K562 (cell line): ENCODE measurements around the gene GBA2. TPM values are rescaled to one million over a fixed set of nuclear protein-coding genes. Genes with fewer than 3 reads are reported as not detected.
A peak's percentile ranks its signal among the peaks of the same experiment; 100 is the strongest.

Experiments
- CBX1 ChIP-seq: sonication (generic); IDR thresholded peaks from 2 replicates; pipeline ENCODE4 v1.6.1; 2016; ENCODE audit warnings: antibody characterized with exemption, low read depth, mild to moderate bottlenecking
- CREB1 ChIP-seq, 2 experiments: sonication (generic) in 1 of 2; formaldehyde crosslinking in 1 of 2; IDR thresholded peaks; 2 replicates each; pipeline versions ENCODE4 v1.6.1 to v1.8.0; 2012 to 2022; ENCODE audit warnings: inconsistent platforms in 1 of 2, mild to moderate bottlenecking in 1 of 2, missing genetic modification reagents in 1 of 2, moderate library complexity in 1 of 2
- CXXC5 ChIP-seq: fragments of 250-450 bp; sonication (Bioruptor Pico); IDR thresholded peaks from 2 replicates; pipeline ENCODE4 v1.8.0; 2022; ENCODE audit warnings: inconsistent platforms, mild to moderate bottlenecking, moderate library complexity
- EHMT2 ChIP-seq: fragments of 450-650 bp; IDR thresholded peaks from 2 replicates; pipeline ENCODE4 v1.6.1; 2018; ENCODE audit warnings: antibody characterized with exemption
- ETV1 ChIP-seq: fragments of 450-650 bp; conservative IDR thresholded peaks from 2 replicates; pipeline ENCODE4 v1.6.1; 2016; ENCODE audit warnings: missing genetic modification characterization, control low read depth, low read depth, missing compliant biosample characterization
- FOXK2 ChIP-seq, 2 experiments: fragments of 450-650 bp; IDR thresholded peaks in 1 of 2; conservative IDR thresholded peaks in 1 of 2; 2 replicates each; pipeline ENCODE4 v1.6.1; 2016; ENCODE audit warnings: low read depth in 2 of 2, mild to moderate bottlenecking in 1 of 2
- MECOM ChIP-seq: fragments of 250-450 bp; sonication (Bioruptor Pico); IDR thresholded peaks from 2 replicates; pipeline ENCODE4 v1.8.0; 2022; ENCODE audit warnings: inconsistent platforms
- MXI1 ChIP-seq: IDR thresholded peaks from 2 replicates; pipeline ENCODE4 v1.6.1; 2011; ENCODE audit warnings: low read depth, mild to moderate bottlenecking, improper control_type of control experiment, low read length
- NCOA1 ChIP-seq: fragments of 450-650 bp; IDR thresholded peaks from 2 replicates; pipeline ENCODE4 v1.6.1; 2016; ENCODE audit warnings: low read depth
- PML ChIP-seq: IDR thresholded peaks from 2 replicates; pipeline ENCODE4 v1.6.1; 2012; ENCODE audit warnings: low read length, inconsistent platforms
- POLR2AphosphoS5 ChIP-seq: IDR thresholded peaks from 2 replicates; pipeline ENCODE4 v1.6.1; 2011; ENCODE audit warnings: mild to moderate bottlenecking, low read depth, low read length, moderate library complexity; ENCODE audit not compliant: control insufficient read depth, insufficient read depth
- RBFOX2 ChIP-seq: fragments of 200-400 bp; formaldehyde crosslinking; IDR thresholded peaks from 2 replicates; pipeline ENCODE4 v1.6.1; 2017; ENCODE audit warnings: low read depth, mild to moderate bottlenecking, low read length, moderate library complexity
- RBM34 ChIP-seq: fragments of 200-400 bp; formaldehyde crosslinking; IDR thresholded peaks from 2 replicates; pipeline ENCODE4 v1.6.1; 2018; ENCODE audit warnings: low read length, borderline replicate concordance; ENCODE audit not compliant: insufficient read depth
- SRF ChIP-seq, 2 experiments: fragments of 250-450, 450-650 bp in 1 of 2; sonication (Bioruptor Pico) in 1 of 2; sonication (generic) in 1 of 2; formaldehyde crosslinking; IDR thresholded peaks; 2 replicates each; pipeline versions ENCODE4 v1.5.0 to v1.5.1; 2020 to 2022; ENCODE audit warnings: mild to moderate bottlenecking in 1 of 2, missing genetic modification reagents in 1 of 2
- TBP ChIP-seq: optimal IDR thresholded peaks from 2 replicates; pipeline ENCODE3; 2011; ENCODE audit warnings: low read depth, low read length, improper control_type of control experiment
- ZNF384 ChIP-seq: IDR thresholded peaks from 2 replicates; pipeline ENCODE4 v1.6.1; 2012; ENCODE audit warnings: low read depth, low read length, improper control_type of control experiment
- ZSCAN32 ChIP-seq: fragments of 450-650 bp; formaldehyde crosslinking; IDR thresholded peaks from 2 replicates; pipeline ENCODE4 v1.4.0; 2020; ENCODE audit warnings: mild to moderate bottlenecking, moderate library complexity
- polyA plus RNA-seq, 8 experiments: library from polyadenylated mRNA; depleted of rRNA in 4 of 8; stranded (reverse) in 5 of 8; unstranded in 3 of 8; fragments of >200 nt; fragmentation: Nextera tagmentation in 2 of 8; fragmentation: Illumina TruSeq in 1 of 8; extraction: Ambion mirVana in 2 of 8; extraction: Trizol in 1 of 8; gene quantifications; 2 replicates each; pipeline versions ENCODE4 v1.2.1 to v1.2.3, GENCODE V29; 2011 to 2014; ENCODE audit warnings: inconsistent platforms in 1 of 8, missing spikeins in 1 of 8
- total RNA-seq, 7 experiments: library from RNA; depleted of rRNA in 6 of 7; stranded (reverse); fragments of >200 nt in 6 of 7; fragmentation: Illumina TruSeq in 2 of 7; extraction: Trizol in 2 of 7; gene quantifications; 2 replicates each; pipeline versions ENCODE4 v1.2.1 to v1.2.3, GENCODE V29; 2011 to 2021; ENCODE audit warnings: low replicate concordance in 1 of 7
- TF ChIP-seq, protein P1 (sequence below): fragments of 250-450 bp; sonication (Bioruptor Pico); IDR thresholded peaks from 2 replicates; pipeline ENCODE4 v1.4.0; 2020
- TF ChIP-seq, protein P2 (sequence below), 3 experiments: fragments of 200-800 bp in 1 of 3; sonication (Bioruptor generic) in 1 of 3; sonication (generic) in 1 of 3; formaldehyde crosslinking in 1 of 3; IDR thresholded peaks; 2 replicates each; pipeline versions ENCODE4 v1.6.1 to v1.8.0; 2016 to 2022; ENCODE audit warnings: mild to moderate bottlenecking in 2 of 3, missing compliant biosample characterization in 2 of 3, missing genetic modification characterization in 2 of 3, missing genetic modification reagents in 1 of 3
- TF ChIP-seq, protein P3 (sequence below), 2 experiments: fragments of 450-650 bp; conservative IDR thresholded peaks; 2 replicates each; pipeline ENCODE4 v1.6.1; 2017; ENCODE audit warnings: mild to moderate bottlenecking in 2 of 2, moderate library complexity in 2 of 2
- TF ChIP-seq, protein P4 (sequence below): fragments of 450-650 bp; IDR thresholded peaks from 2 replicates; pipeline ENCODE4 v1.7.1; 2018; ENCODE audit warnings: mild to moderate bottlenecking, low read depth; ENCODE audit not compliant: partially characterized antibody

Gene GBA2
- total and polyA plus RNA-seq, 9 of the 15 experiments (the other 6 are each of a cell fraction or from before 2014, with no cell fraction given): 14.1 to 60.4 (median 32.1) TPM

DNA sequence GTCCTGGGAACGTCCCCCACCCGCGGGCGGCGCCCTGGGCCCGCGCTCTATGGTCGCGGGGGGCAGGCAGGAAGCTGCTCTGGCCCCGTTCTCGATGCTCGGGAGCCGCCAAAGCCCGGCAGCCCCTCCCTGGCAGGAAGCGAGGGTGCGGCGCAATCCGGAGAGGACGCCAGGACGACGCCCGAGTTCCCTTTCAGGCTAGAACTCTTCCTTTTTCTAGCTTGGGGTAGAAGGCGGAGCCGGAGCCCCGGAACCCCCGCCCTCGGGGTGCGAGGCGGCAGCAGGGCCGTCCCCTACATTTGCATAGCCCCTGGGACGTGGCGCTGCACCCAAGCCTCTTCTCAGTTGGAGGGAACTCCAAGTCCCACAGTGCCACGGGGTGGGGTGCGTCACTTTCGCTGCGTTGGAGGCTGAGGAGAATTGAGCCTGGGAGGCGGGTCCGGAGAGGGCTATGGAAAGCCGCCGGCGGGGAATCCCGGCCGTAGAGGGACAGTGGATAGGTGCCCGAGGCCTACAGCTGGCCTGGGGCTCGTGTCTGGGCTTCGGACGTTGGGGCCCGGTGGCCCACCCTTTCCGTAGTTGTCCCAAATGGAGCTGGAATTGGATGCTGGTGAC, 16.7 kb downstream of the GBA2 start, which contains the start of the genes CREB3 and TLN1 (continued):
- TF ChIP-seq, protein P1, sequence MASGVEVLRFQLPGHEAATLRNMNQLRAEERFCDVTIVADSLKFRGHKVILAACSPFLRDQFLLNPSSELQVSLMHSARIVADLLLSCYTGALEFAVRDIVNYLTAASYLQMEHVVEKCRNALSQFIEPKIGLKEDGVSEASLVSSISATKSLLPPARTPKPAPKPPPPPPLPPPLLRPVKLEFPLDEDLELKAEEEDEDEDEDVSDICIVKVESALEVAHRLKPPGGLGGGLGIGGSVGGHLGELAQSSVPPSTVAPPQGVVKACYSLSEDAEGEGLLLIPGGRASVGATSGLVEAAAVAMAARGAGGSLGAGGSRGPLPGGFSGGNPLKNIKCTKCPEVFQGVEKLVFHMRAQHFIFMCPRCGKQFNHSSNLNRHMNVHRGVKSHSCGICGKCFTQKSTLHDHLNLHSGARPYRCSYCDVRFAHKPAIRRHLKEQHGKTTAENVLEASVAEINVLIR: peak; percentile 73
- TF ChIP-seq ETV1 (tag): peak; percentile 88
- no peak for TF ChIP-seq MXI1
- TF ChIP-seq CXXC5 (CRISPR knock-in tag): peak; percentile 84
- 0 out of 2 replicates have a peak, but pooled peaks have one; percentile 7 for TF ChIP-seq ZNF384
- peak; percentile 14; the same call in 1 of the 2 replicates for TF ChIP-seq POLR2AphosphoS5
- no peak for TF ChIP-seq PML
- TF ChIP-seq SRF (CRISPR knock-in tag; IDR thresholded peaks at IDR 0.05): peak in 1 of 2 experiments; percentile 74; a peak in 2 of 4 replicates
- TF ChIP-seq, protein P2, sequence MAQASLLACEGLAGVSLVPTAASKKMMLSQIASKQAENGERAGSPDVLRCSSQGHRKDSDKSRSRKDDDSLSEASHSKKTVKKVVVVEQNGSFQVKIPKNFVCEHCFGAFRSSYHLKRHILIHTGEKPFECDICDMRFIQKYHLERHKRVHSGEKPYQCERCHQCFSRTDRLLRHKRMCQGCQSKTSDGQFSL (CRISPR knock-in tag; IDR thresholded peaks at IDR 0.05): 0 out of 2 replicates have a peak, but pooled peaks have one; percentile 49
- TF ChIP-seq, protein P2 (tag; IDR thresholded peaks at IDR 0.05): peak in 1 of 2 experiments; percentile 57; a peak in 1 of 4 replicates
- TF ChIP-seq, protein P3, sequence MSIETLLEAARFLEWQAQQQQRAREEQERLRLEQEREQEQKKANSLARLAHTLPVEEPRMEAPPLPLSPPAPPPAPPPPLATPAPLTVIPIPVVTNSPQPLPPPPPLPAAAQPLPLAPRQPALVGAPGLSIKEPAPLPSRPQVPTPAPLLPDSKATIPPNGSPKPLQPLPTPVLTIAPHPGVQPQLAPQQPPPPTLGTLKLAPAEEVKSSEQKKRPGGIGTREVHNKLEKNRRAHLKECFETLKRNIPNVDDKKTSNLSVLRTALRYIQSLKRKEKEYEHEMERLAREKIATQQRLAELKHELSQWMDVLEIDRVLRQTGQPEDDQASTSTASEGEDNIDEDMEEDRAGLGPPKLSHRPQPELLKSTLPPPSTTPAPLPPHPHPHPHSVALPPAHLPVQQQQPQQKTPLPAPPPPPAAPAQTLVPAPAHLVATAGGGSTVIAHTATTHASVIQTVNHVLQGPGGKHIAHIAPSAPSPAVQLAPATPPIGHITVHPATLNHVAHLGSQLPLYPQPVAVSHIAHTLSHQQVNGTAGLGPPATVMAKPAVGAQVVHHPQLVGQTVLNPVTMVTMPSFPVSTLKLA (conservative IDR thresholded peaks at IDR 0.05): peak; percentile 35 to 64; a peak in 3 of 4 replicates
- TF ChIP-seq FOXK2 (conservative IDR thresholded peaks at IDR 0.05 in 1 of 2, IDR thresholded peaks at IDR 0.05 in 1 of 2; ENCODE audit: low read depth in 2 of 2): 0 out of 4 replicates have a peak, but pooled peaks of 1 of the 2 experiments have one; percentile 16
- peak; percentile 90 for TF ChIP-seq CREB1 (IDR thresholded peaks at IDR 0.05)
- TF ChIP-seq CREB1 (CRISPR knock-in tag; IDR thresholded peaks at IDR 0.05): peak; percentile 87
- no peak for TF ChIP-seq ZSCAN32 (CRISPR knock-in tag)
- no peak for TF ChIP-seq EHMT2
- peak; percentile 77 for TF ChIP-seq TBP
- TF ChIP-seq RBM34: no peak
- TF ChIP-seq NCOA1: no peak
- TF ChIP-seq CBX1: peak; percentile 81
- TF ChIP-seq, protein P4, sequence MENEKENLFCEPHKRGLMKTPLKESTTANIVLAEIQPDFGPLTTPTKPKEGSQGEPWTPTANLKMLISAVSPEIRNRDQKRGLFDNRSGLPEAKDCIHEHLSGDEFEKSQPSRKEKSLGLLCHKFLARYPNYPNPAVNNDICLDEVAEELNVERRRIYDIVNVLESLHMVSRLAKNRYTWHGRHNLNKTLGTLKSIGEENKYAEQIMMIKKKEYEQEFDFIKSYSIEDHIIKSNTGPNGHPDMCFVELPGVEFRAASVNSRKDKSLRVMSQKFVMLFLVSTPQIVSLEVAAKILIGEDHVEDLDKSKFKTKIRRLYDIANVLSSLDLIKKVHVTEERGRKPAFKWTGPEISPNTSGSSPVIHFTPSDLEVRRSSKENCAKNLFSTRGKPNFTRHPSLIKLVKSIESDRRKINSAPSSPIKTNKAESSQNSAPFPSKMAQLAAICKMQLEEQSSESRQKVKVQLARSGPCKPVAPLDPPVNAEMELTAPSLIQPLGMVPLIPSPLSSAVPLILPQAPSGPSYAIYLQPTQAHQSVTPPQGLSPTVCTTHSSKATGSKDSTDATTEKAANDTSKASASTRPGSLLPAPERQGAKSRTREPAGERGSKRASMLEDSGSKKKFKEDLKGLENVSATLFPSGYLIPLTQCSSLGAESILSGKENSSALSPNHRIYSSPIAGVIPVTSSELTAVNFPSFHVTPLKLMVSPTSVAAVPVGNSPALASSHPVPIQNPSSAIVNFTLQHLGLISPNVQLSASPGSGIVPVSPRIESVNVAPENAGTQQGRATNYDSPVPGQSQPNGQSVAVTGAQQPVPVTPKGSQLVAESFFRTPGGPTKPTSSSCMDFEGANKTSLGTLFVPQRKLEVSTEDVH: peak; percentile 68
- no peak for TF ChIP-seq MECOM (CRISPR knock-in tag)
- TF ChIP-seq RBFOX2: peak; percentile 92
